Neuronal stem cell (in vitro differentiated cells): ENCODE data around the gene AGAP1.

Experiments used
- DNase-seq: peaks from one replicate; pipeline ENCODE4 v3.0.0-alpha.2; 2013; ENCODE audit warnings: low spot score
- H2AFZ ChIP-seq: one replicate; pipeline ENCODE4 v1.6.1; 2013; ENCODE audit warnings: mild to moderate bottlenecking, low read length, inconsistent platforms
- H2AK5ac ChIP-seq: 2 replicates; pipeline ENCODE4 v1.6.1; 2013; ENCODE audit warnings: low read depth, mild to moderate bottlenecking, inconsistent platforms, low read length, moderate library complexity, mixed read lengths
- H2BK120ac ChIP-seq: 2 replicates; pipeline ENCODE4 v1.6.1; 2013; ENCODE audit warnings: low read depth, mild to moderate bottlenecking, inconsistent platforms, low read length, moderate library complexity, mixed read lengths
- H2BK12ac ChIP-seq: one replicate; pipeline ENCODE4 v1.6.1; 2013; ENCODE audit warnings: low read length, inconsistent platforms
- H2BK15ac ChIP-seq: 2 replicates; pipeline ENCODE4 v1.6.1; 2013; ENCODE audit warnings: mild to moderate bottlenecking, low read length, inconsistent platforms, mixed read lengths
- H2BK5ac ChIP-seq: one replicate; pipeline ENCODE4 v1.6.1; 2013; ENCODE audit warnings: inconsistent platforms, mild to moderate bottlenecking, low read length, moderate library complexity
- H3K14ac ChIP-seq: one replicate; pipeline ENCODE4 v1.6.1; 2013; ENCODE audit warnings: low read length, inconsistent platforms
- H3K18ac ChIP-seq: 2 replicates; pipeline ENCODE4 v1.6.1; 2013; ENCODE audit warnings: low read length, inconsistent platforms
- H3K23ac ChIP-seq: 2 replicates; pipeline ENCODE4 v1.6.1; 2013; ENCODE audit warnings: low read depth, mild to moderate bottlenecking, mixed read lengths, low read length, inconsistent platforms; ENCODE audit not compliant: poor library complexity
- H3K27ac ChIP-seq: replicated peaks from 3 replicates; pipeline ENCODE4 v1.5.1; 2013; ENCODE audit warnings: low read length, inconsistent platforms
- H3K27me3 ChIP-seq, 3 experiments: 2 replicates each; pipeline ENCODE4 v1.6.1; 2013; ENCODE audit warnings: low read length in 3 of 3, mild to moderate bottlenecking in 2 of 3, inconsistent platforms in 1 of 3, low read depth in 1 of 3, mixed read lengths in 1 of 3, moderate library complexity in 1 of 3; ENCODE audit not compliant: control insufficient read depth in 3 of 3, insufficient read depth in 3 of 3
- H3K36me3 ChIP-seq, 2 donors: replicated peaks in 1 of 2; 2 replicates each; pipeline ENCODE4 v1.6.1; 2013; ENCODE audit warnings: low read length in 2 of 2; ENCODE audit not compliant: control insufficient read depth in 2 of 2, insufficient read depth in 2 of 2
- H3K4ac ChIP-seq: 2 replicates; pipeline ENCODE4 v1.6.1; 2013; ENCODE audit warnings: inconsistent platforms, mild to moderate bottlenecking, low read length, moderate library complexity
- H3K4me1 ChIP-seq, 2 donors: 1 replicate in 1 of 2; 2 replicates in 1 of 2; pipeline ENCODE4 v1.6.1; 2013; ENCODE audit warnings: low read length in 2 of 2, low read depth in 1 of 2; ENCODE audit not compliant: control insufficient read depth in 2 of 2, insufficient read depth in 1 of 2
- H3K4me2 ChIP-seq: one replicate; pipeline ENCODE4 v1.6.1; 2013; ENCODE audit warnings: mild to moderate bottlenecking, low read length, inconsistent platforms; ENCODE audit not compliant: insufficient read depth, poor library complexity, severe bottlenecking
- H3K4me3 ChIP-seq, 2 donors: 2 replicates each; pipeline ENCODE4 v1.5.1; 2013; ENCODE audit warnings: low read length in 2 of 2, mild to moderate bottlenecking in 2 of 2, inconsistent platforms in 1 of 2, moderate library complexity in 1 of 2
- H3K79me1 ChIP-seq: one replicate; pipeline ENCODE4 v1.6.1; 2013; ENCODE audit warnings: low read depth, mild to moderate bottlenecking, inconsistent platforms, low read length, moderate library complexity
- H3K9ac ChIP-seq: one replicate; pipeline ENCODE4 v1.6.1; 2013; ENCODE audit warnings: mild to moderate bottlenecking, low read depth, low read length, inconsistent platforms; ENCODE audit not compliant: poor library complexity
- H3K9me3 ChIP-seq, 2 donors: replicated peaks in 1 of 2; 2 replicates each; pipeline versions ENCODE3 to v1.6.1; 2013; ENCODE audit warnings: low read length in 2 of 2, mild to moderate bottlenecking in 2 of 2, inconsistent platforms in 1 of 2, low read depth in 1 of 2, mixed read lengths in 1 of 2, moderate library complexity in 1 of 2; ENCODE audit not compliant: control insufficient read depth in 2 of 2, insufficient read depth in 1 of 2
- H4K8ac ChIP-seq: one replicate; pipeline ENCODE4 v1.6.1; 2013; ENCODE audit warnings: low read depth, mild to moderate bottlenecking, inconsistent platforms, low read length, moderate library complexity
- H4K91ac ChIP-seq: one replicate; pipeline ENCODE4 v1.6.1; 2013; ENCODE audit warnings: low read length, low read depth, mild to moderate bottlenecking, inconsistent platforms; ENCODE audit not compliant: poor library complexity
- WGBS, 2 donors: extraction: QIAGEN DNeasy Blood & Tissue Kit; methylation state at CpG; one replicate each; pipeline ENCODE4 v1.1.7; 2013; ENCODE audit warnings: missing lambda C conversion rate in 2 of 2, mixed read lengths in 1 of 2; ENCODE audit not compliant: insufficient read length in 2 of 2, insufficient replicate concordance in 1 of 2; ENCODE audit errors: extremely low coverage in 2 of 2; 5-methylcytosine and 5-hydroxymethylcytosine counted together

Gene AGAP1

DNA sequence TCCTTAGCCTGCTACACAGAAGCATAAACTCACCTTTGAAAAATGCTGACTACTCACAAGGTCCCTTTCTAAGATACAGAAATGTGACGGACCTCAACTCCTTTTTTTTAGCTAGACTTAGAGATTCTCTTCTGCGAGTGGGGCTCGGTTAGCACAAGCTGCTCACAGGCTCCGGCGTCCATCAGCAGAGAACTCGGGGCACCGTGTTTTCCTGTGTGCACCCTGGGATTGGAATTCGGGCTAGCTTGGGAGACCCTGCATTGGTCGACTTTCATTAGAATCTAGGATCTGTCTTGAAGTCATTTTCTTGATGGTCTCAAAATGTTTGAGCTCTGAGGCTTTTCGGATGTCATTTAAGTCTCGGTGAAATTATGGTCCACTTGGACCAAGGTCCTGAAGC is 483.1 kb downstream of the AGAP1 start:
- Histone ChIP-seq H3K27ac (no peak overlapping the region), H2AK5ac (no peak overlapping the region), H3K23ac (no peak overlapping the region), H3K14ac (no peak overlapping the region), H4K8ac (no peak overlapping the region), H3K4me2 (no peak overlapping the region), H3K36me3 (peaks cover 5 to 87% of the 10 kb centered on the region in 2 donors), H2BK5ac (no peak overlapping the region), H3K4ac (no peak overlapping the region), H3K4me3 (no peak overlapping the region), H3K9me3 (peaks cover 0 to 13% of the 10 kb centered on the region in 2 donors), H3K27me3 (no peaks in the 10 kb centered on the region), H4K91ac (no peak overlapping the region), H3K9ac (no peak overlapping the region), H3K18ac (no peak overlapping the region), H2BK15ac (no peak overlapping the region), H3K4me1 (no peaks in the 10 kb centered on the region), H2BK120ac (no peak overlapping the region), H2AFZ (no peak overlapping the region), H3K79me1 (no peaks in the 10 kb centered on the region), H2BK12ac (no peak overlapping the region)
- no peak for DNase-seq
- WGBS, 2 donors, result no CpG with 5 or more reads among the region's 11 CpGs

- Histone ChIP-seq H3K9ac (no peak overlapping the region), H2BK5ac (no peak overlapping the region), H3K4me3 (no peak overlapping the region), H3K79me1 (no peaks in the 10 kb centered on the region), H3K18ac (no peak overlapping the region), H4K91ac (no peak overlapping the region), H3K4ac (no peak overlapping the region), H3K27me3 (no peaks in the 10 kb centered on the region), H2AFZ (no peak overlapping the region), H3K23ac (no peak overlapping the region), H2BK12ac (no peak overlapping the region), H3K36me3 (peaks cover 5 to 85% of the 10 kb centered on the region in 2 donors), H3K14ac (no peak overlapping the region), H4K8ac (no peak overlapping the region), H2AK5ac (no peak overlapping the region), H2BK120ac (no peak overlapping the region), H3K4me2 (no peak overlapping the region), H3K27ac (no peak overlapping the region), H3K9me3 (peaks cover 0 to 13% of the 10 kb centered on the region in 2 donors), H3K4me1 (no peaks in the 10 kb centered on the region), H2BK15ac (no peak overlapping the region)
- no peak for DNase-seq
- no CpG with 5 or more reads among the region's 9 CpGs for WGBS, 2 donors
Measured at GRCh38 chr2:235977445-235977844, 483.6 kb downstream of the AGAP1 start.

- Histone ChIP-seq H2BK5ac (no peak overlapping the region), H3K27ac (no peak overlapping the region), H2AK5ac (no peak overlapping the region), H4K91ac (no peak overlapping the region), H4K8ac (no peak overlapping the region), H3K4me3 (no peak overlapping the region), H3K9ac (no peak overlapping the region), H2BK120ac (no peak overlapping the region), H3K14ac (no peak overlapping the region), H3K18ac (no peak overlapping the region), H2BK15ac (no peak overlapping the region), H3K4me1 (no peaks in the 10 kb centered on the region), H3K4ac (no peak overlapping the region), H3K23ac (no peak overlapping the region), H3K79me1 (no peaks in the 10 kb centered on the region), H3K9me3 (peaks cover 0 to 13% of the 10 kb centered on the region in 2 donors), H2BK12ac (no peak overlapping the region), H3K36me3 (peaks cover 5 to 85% of the 10 kb centered on the region in 2 donors), H2AFZ (no peak overlapping the region), H3K27me3 (no peaks in the 10 kb centered on the region), H3K4me2 (no peak overlapping the region)
- no peak for DNase-seq
- WGBS, 2 donors, result no CpG with 5 or more reads among the region's 1 CpG
Measured at GRCh38 chr2:235978022-235978421, 484.2 kb downstream of the AGAP1 start.

DNA sequence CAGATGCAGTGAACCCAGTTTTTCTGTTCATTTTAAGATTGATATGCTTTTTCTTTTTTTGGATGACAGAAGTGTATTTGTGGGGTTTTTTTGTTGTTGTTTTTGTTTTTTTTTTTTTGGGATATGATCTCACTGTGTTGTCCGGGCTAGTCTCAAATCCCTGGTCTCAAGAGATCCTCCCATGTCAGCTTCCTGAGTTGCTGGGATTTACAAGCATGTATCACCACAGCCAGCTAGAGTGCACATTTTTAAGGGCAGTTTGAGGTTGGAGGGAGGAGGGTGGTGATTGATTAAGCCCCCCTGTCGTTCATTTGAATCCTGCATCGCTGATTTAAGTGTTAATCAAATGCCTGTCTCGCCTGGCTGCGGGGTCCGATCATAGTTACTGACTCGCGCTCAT is 485.2 kb downstream of the AGAP1 start:
- peaks cover 4 to 82% of the 10 kb centered on the region in 2 donors for H3K36me3 ChIP-seq
- no peak overlapping the region for H3K23ac ChIP-seq
- H3K9me3 ChIP-seq, result peaks cover 0 to 13% of the 10 kb centered on the region in 2 donors
- no peak overlapping the region for H3K9ac ChIP-seq
- H3K4ac ChIP-seq, result no peak overlapping the region
- no peak overlapping the region for H2BK12ac ChIP-seq
- H2BK15ac ChIP-seq, result no peak overlapping the region
- no peak overlapping the region for H2AFZ ChIP-seq
- H2BK5ac ChIP-seq, result no peak overlapping the region
- H3K4me1 ChIP-seq, result no peaks in the 10 kb centered on the region
- no peak overlapping the region for H3K27ac ChIP-seq
- no peak overlapping the region for H3K4me2 ChIP-seq
- no peaks in the 10 kb centered on the region for H3K27me3 ChIP-seq
- no peak overlapping the region for H2BK120ac ChIP-seq
- no peak overlapping the region for H3K18ac ChIP-seq
- H3K14ac ChIP-seq, result no peak overlapping the region
- no peak overlapping the region for H2AK5ac ChIP-seq
- no peak overlapping the region for H4K8ac ChIP-seq
- DNase-seq, result no peak
- no peak overlapping the region for H3K4me3 ChIP-seq
- no peaks in the 10 kb centered on the region for H3K79me1 ChIP-seq
- no peak overlapping the region for H4K91ac ChIP-seq
- WGBS, 2 donors, result no CpG with 5 or more reads among the region's 8 CpGs
